HS-5 (cell line): ENCODE data around the gene RTTN.

Experiments
- DNase-seq: peaks from one replicate; pipeline ENCODE4 v3.0.0-alpha.2; 2012; ENCODE audit warnings: low read depth

The RTTN gene

DNA sequence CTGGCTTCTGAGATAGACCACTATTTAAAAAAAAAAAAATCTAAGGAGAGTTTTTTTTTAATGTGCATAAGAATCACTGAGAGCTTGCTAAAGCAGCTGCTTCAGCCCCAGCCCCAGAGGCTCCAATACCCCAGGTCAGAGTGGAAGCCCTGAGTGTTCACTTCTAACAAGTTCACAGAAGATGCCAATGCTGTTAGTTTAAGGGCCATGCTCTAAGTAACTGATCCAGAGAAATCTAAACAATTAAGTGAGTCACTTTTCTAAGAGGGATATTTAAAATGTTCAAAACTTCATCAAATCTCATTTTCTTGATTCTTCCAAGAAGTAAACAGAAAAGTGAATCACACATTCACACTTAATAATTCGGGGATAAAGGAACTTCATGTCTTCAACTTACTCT, 131.4 kb downstream of the RTTN start:
- DNase-seq: no peak

DNA sequence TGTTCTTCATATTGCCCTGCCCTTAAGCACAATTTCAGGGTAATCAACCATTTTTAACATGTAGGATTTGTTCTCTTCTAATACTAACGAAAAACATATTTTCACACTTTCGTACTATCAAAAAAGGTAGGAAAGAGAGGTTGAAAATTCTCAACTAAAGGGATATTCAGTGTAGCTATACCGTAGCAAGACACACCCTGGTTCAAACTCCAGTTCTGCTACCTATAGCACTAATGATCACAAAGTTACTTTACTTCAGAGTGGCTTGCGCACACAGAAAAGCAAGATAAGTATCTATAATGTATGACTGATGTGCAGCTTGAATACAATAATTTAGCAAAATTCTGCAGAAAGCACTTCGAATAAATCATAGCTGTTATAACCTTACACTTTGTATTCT, 132.1 kb downstream of the RTTN start:
- no peak for DNase-seq

DNA sequence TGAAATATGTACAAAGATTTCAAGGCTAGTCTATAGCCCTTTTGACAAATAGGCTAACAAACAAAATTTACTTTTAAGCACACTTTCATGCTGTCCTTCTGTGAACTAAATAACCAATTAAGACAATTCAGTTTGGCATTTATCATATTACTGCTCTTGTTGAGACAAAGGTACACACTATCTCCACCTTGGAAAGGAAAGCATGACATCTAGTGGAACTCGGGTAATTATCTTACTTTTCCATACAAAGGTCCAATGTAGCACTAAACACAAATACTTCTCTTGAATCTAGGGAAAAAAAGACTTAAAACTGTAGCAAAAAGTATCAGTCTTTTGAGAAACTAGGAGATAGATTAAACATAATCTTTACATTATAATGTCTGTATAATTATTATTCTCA, 132.8 kb downstream of the RTTN start:
- no peak for DNase-seq

DNA sequence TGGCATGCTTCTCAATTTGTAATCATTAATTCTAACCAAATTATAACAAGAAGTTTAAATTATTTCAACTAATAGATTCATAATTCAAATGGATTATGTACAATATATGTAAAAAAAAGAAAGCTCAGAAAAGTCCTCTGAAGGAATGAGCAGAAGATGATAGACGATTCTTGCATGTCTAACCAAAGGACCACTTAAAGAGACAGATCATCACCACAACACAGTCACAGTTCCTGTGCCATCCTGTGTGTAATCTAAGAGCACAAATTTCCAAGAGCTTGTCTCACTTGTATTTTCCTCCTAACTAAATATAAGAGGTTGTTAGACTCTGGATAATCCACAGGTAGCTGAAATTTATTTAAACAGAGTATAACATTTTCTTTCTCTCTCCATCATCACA, 135.5 kb downstream of the RTTN start:
- no peak for DNase-seq

DNA sequence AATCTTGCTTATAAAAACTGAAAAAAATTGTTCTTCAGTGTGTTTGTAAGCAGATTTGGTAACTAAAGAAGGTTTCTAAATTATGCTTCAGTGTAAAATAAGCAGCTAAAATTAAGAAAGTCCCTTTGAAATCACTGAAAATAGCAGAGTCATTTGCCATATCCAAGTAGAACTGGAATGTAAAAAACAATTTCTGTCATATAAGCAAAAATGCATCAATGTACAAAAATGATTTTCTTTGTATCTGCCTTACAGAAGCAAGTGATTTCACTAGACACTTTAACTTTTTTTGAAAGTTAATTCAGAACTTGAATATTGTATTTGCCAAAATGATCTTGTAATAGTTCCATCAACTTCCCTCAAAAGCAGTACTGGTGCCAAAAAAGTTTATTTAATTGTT, 136.1 kb downstream of the RTTN start:
- DNase-seq: no peak

DNA sequence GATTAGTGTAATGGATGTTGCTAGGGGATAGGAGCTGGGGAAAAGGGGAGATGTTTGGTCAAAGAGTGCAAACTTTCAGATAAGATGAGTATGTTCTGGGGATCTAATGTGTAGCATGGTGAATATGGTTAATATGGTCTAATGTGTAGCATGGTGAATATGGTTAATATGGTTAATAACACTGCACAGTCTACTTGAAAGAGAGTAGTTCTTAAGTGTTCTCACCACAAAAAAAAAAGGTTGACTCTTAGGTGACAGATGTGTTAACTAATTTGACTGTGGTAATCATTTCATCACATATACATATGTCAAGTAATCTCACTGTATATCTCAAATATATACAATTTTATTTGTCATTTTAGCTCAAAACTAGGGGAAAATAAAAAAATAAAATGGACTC, 136.5 kb downstream of the RTTN start:
- DNase-seq: no peak

DNA sequence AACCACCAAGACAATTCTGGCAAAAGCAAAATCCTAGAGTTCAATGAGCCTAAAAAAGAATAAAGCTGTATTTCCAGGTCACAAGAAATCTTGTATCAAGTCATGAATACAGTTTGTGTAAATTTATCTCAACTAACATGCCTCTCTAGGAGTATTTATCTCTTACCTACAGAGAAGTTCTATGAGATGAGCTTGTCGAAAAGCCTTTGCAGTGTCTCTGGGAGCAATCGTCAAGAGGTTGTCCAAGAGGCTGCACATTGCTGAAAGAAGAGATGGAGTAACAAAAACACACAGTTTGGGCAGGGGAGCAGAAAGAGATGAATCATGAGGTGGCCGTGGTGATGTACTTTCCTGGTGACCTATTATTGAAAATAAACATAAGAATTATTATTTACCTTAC, 145.8 kb downstream of the RTTN start:
- no peak for DNase-seq

DNA sequence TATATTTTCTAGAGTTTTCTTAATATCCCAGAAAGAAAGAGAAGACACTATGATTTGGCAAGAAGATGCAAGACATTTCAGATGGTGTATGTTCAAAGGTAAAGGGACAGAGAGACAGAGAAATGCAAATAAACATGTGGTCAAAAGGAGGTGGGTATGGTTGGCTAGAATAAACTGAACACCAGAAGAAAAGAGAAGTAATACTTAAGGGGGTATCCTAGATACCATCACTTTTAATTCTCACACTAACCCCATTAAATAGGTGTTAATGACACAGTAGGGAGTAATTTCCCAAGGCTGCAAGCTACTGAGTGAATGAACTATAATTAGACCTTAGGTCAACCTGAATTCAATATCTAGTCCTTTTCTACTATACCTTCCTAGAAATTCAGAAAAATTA, 146.6 kb downstream of the RTTN start:
- no peak for DNase-seq

DNA sequence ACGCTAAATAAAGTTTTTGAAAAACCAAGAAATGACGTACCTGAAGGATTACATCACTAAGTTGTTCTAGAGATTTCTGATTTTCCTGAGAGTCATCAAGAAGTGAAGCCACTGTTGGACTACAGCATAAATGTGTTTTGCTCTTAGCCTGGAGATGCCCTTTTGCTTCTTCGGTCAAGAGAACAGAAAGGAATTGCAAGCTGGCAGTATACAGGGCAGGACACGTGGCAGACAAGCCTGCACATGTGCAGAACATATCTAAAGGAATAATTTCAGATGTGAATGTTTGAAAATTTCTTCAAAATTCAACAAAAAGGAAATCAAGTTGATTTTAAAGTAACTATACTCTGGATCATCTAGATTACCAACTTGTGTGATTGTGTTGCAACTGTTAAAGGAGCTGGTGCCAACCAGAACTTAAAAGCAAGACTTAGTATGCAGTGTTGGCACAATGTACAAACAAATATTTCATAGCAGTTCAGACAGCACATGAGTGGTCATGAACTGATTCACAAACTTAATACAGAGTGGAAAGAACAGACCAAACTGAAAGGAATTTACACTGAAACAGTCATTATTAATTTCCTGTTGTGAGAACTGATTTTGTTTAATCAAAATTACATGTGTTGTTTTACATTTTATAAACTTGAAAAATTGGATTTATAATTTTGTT, 157.4 kb downstream of the RTTN start:
- DNase-seq: peak; percentile 24

DNA sequence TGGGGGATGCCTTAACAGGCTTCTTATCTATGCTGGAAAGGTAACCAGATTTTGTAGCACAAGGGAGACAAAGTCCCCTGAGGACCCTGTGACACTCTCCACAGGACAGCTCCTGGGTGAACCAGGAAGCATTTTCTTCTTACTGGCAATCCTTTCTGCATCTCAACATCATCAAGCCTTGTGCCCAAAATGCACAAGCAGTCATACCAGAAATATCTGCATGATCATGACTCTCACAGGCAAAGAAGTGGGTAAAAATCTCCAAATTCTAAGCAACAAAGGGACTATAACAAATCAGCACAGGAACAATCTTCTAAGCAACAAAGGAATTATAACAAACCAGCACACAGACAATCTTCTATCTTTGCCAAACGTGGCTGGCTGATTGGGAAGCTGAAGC, 158.7 kb downstream of the RTTN start:
- DNase-seq: no peak

DNA sequence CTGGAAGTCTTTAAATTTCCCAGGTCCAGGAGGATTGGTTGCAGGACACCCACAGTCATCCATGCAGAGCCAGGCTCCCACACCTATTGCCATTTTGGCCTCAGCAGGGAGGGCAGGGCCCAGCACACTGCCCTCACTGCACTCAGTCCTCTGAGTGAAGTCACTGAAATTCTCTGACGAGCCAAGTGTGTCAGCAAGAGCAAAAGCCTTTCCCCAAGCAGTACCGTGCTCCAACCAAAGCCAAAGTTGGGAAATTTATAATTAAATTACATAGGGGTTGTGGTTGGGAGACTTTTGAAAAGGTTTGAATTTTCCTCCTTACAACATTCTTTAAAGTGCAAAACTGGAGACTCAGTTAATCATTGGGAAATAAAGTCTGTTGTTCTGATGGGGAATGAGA, 159.3 kb downstream of the RTTN start:
- DNase-seq: no peak

DNA sequence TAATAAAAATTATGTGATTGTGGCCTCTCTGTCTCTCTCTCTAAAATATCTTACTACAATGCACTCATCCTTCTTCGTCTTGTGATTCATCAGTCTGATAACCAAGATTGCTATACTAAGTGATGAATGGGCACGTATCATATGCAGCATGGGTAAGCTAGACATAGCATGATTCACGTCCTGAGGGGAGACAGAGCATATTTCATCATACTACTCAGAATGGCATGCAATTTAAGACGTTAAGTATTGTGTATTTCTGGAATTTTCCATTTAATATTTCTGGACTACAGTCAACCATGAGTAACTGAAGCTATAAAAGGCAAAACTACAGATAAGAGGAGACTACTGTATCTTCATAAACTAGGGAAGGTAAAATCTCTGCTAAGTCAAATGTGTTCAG, 160.9 kb downstream of the RTTN start:
- DNase-seq: peak; percentile 90

DNA sequence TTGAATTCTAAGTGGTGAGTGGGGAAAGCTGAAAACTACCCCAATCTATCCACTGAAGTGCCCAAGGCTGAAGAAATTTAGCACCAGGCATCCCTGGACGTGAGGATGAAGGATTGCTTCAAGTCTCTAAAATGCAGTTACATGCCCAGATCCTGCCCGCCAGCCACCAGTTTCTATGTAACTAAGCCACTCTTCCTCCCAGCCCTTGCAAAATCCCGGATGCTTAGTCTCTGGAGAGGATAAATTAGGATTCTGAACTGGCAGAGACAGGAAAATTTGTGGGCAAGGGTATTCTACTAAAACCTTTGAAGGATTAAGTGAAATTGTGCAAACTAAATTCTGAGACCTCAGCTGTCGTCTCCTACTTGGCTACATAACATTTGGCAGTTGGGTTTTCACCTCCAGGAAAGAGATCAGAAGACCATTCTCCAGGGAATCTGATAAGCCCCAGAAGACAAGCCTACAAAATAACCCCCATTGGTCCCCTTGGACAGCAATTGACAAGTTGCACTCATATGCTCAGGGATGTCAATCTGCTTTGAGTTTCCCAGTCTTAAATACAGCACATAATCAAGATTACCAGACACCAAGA, 163.9 kb downstream of the RTTN start:
- DNase-seq: no peak

DNA sequence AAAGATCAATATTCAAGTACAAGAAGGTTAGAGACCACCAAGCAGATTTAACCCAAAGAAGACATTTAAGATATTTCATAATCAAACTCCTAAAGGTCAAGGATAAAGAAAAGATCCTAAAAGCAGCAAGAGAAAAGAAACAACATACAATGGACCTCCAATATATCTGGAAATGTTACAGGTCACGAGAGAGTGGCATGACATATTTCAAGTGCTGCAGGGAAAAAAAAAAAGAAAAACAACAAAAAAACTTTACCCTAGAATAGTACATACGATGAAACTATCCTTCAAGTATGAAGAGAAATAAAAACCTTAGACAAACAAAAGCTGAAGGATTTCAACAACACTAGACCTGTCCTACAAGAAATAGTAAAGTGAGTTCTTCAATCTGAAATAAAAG, 166.3 kb downstream of the RTTN start:
- no peak for DNase-seq

DNA sequence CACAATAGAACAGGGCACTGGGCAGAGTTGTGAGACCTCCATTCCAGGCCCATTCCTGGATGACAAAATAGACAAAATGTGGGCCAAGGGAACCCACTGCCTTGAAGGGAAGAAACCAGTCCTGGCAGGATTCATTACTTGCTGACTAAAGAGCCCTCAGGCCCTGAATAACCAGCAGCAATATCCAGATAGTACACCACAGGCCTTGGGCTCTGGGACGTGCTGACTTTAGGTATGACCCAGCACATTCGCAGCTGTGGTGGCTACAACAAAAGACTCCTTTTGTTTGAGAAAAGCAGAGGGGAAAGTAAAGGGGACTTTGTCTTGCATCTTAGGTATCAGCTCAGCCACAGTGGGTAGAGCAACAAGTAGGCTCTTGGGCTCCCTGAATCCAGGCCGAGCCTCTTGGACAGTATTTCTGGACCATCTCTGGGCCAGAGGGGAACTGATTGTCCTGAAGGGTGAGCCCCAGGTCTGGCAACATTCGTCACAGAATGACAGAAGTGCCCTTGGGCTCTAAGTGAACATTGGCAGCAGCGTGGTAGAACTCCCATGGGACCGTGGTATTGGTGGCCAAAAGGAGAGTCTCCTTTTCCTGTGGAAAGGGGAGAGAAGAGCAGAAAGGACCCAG, 167.9 kb downstream of the RTTN start:
- no peak for DNase-seq

DNA sequence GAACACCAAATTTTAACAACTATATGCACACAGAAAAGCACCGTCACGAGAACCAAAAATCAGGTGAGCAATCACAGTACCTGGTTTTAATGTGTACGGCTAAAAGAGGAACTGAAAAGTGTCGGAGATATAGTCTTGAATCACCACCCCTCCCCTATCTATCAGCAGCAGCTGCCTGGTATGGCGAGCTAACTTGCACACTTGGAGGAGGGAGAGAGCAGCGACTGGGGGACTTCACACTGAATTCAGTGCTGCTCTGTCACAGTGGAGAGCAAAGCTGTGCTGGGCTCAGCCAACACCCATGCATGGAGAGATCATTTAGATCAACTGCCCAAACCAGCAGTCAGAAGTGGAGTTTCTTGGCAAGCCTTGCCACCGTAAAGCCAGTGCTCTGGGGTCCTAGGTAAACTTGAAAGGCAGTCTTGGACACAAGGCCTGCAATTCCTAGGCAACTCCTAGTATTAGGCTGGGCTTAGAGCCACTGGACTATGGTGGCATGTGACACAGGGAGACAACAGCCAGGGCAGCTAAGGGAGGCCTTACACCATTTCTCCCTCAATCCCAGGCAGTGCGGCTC, 168.6 kb downstream of the RTTN start:
- no peak for DNase-seq

DNA sequence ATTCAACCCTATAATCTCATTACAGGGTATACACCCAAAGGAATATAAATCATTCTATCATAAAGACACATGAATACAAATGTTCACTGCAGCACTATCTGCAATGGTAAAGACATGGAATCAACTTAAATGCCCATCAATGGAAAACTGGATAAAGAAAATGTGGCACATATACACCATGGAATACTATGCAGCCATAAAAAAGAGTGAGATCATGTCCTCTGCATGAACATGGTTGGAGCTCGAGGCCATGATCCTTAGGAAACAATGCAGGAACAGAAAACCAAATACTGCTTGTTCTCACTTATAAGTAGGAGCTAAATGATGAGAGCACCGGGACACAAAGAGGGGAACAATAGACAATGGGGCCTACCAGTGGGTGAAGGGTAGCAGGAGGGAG, 169.3 kb downstream of the RTTN start:
- no peak for DNase-seq

DNA sequence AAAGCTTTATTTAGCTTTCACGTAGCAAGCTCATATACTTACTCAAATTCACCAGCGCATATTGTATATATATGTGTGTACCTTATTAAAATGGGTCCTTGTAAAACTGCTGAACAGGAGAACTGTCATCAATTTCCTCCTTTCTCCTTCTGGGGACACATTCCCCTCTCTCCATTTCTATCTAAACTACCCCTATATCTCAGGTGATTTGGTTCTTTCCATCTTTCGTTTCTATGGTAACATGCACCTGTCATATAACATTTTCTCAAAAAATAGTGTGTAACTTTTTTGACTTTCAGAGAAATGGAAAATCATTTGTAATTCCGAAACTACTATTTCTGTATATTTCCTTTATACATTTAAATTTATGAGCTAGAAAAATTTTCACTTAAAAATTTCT, 174.3 kb downstream of the RTTN start:
- DNase-seq: no peak

DNA sequence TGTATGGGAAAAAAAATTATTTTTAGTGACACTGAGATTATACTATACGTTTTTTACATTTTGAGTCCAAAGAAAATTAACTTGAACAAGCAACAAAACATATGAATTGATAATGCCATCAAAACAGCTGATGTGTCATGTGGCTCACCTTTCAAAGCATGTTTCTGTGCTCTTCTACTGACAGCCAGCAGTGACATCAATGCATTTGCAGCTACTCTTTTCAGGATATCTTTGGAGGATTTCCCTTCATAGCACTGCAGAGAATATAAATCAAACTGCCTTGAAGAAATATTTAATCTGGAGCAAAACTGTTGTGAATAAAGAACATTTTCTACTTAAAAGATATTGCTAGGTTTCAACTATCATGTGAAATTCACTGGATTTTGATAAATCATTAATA, 174.8 kb downstream of the RTTN start:
- no peak for DNase-seq

DNA sequence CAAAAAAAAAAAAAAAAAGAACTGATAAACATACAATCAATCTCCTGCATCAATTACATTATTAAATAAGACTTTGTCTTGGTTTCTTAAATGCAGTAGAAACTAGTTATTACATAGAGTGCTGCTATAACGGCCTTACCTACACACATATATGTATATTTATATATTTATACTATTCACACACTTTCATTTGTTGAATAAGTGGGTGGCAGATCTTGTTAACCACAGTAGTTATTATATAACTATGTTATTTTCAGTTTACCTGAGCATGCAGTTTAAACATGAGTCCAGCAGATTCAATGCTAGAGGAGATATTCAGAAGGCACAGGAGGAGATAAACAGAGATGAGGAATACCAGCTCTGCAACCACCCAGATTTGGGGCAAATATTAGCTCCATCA, 176.3 kb downstream of the RTTN start:
- no peak for DNase-seq

DNA sequence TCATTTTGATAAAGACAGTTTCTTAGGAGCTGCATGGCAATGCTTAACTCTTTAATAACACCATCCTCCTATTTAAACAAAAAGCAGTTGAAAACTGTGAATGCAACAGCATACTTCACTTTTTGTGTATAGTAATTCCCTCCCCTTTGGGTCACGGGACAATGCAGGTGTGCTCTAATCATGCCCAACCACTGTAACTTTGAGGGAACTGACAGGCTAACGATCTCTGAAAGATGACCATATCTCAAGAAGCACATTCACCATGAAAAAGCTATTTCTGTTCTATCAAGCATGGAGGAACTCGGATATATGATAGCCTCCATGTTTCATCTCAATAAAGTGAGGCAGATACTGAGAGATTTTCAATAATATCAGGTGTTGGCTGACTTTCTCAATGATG, 176.8 kb downstream of the RTTN start:
- no peak for DNase-seq

DNA sequence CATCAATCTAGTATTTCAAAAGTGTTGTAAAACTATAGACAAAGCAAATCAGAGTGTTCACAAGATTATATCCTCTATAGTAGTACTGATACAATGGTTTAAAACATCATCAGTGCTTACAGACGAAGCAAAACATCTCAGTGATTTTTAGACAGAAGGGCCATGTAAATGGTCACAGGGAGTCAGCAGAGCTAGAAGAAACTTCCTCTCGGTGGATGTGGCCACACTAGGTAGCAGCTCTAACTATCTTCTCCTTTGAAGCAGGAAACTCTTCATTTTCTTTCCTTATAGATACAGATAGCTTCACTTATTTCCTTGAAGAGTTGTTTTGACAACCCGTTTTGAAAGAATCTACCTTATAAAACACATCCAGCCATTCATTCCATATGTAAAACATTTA, 177.4 kb downstream of the RTTN start:
- no peak for DNase-seq

DNA sequence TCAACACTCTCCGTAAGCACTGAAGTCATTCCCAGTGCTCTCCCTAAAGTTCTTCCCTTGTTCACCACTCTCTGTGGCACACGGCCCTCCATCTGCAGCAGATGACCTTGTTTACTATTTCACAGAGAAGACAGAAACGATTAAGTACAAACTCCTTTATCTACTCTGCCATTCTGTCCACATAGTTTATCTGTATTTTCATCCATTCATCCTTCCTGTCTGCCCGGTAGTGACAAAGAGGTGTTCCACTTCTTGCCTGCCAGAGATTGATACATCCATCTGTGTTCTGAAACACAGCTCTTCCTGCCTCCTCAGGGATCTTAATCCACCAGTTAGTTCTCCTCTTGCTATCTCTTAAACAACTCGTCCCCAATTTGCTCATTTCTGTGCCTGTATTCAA, 179.9 kb downstream of the RTTN start:
- no peak for DNase-seq

DNA sequence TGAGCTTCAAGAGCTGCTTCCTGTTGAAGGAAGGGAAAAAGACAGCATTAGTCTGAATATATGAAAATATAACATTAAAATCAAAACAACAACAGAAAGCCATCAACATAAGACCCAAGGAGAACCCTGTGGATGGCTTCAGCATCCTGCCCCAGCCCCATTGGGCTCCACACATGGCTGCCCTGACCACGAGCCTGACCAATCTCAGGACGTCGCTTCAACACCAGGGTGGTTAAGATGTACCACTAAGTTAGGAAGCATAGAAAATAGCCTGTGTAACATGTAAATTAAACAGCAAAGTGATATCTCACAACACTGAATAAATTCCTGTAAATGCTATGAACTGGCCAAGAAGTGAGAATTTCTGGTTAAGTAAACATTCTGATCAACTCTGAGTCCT, 180.7 kb downstream of the RTTN start:
- no peak for DNase-seq
